ENCODE results near the gene HDAC7. TPM values are rescaled to one million over a fixed set of nuclear protein-coding genes. Genes with fewer than 3 reads are reported as not detected.
"Not testable (repeated sequence)": the region's sequence is repeated elsewhere in the genome, so short reads cannot be mapped to it uniquely, and the experiment has no call there.

The HDAC7 gene
- total RNA-seq, 1 donor from 2014 or later, result 67.9 TPM

- Mint-ChIP-seq H3K27me3 (ENCODE audit: unreplicated experiment) (no peaks in the 10 kb centered on the region), H3K27ac (ENCODE audit: unreplicated experiment) (no peak overlapping the region), H3K36me3 (ENCODE audit: unreplicated experiment) (no peaks in the 10 kb centered on the region), H3K4me3 (ENCODE audit: unreplicated experiment) (no peak overlapping the region), H3K4me1 (ENCODE audit: low read depth, unreplicated experiment) (peaks cover under 1% of the 10 kb centered on the region), H3K9me3 (ENCODE audit: unreplicated experiment) (peaks cover 4% of the 10 kb centered on the region)
- TF ChIP-seq, protein P1, sequence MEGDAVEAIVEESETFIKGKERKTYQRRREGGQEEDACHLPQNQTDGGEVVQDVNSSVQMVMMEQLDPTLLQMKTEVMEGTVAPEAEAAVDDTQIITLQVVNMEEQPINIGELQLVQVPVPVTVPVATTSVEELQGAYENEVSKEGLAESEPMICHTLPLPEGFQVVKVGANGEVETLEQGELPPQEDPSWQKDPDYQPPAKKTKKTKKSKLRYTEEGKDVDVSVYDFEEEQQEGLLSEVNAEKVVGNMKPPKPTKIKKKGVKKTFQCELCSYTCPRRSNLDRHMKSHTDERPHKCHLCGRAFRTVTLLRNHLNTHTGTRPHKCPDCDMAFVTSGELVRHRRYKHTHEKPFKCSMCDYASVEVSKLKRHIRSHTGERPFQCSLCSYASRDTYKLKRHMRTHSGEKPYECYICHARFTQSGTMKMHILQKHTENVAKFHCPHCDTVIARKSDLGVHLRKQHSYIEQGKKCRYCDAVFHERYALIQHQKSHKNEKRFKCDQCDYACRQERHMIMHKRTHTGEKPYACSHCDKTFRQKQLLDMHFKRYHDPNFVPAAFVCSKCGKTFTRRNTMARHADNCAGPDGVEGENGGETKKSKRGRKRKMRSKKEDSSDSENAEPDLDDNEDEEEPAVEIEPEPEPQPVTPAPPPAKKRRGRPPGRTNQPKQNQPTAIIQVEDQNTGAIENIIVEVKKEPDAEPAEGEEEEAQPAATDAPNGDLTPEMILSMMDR (IDR thresholded peaks at IDR 0.05; ENCODE audit: partially characterized antibody, unreplicated experiment), result no peak
- DNase-seq, result no peak
Measured at GRCh38 chr12:47844264-47845019, 24.7 kb upstream of the HDAC7 start.

DNA sequence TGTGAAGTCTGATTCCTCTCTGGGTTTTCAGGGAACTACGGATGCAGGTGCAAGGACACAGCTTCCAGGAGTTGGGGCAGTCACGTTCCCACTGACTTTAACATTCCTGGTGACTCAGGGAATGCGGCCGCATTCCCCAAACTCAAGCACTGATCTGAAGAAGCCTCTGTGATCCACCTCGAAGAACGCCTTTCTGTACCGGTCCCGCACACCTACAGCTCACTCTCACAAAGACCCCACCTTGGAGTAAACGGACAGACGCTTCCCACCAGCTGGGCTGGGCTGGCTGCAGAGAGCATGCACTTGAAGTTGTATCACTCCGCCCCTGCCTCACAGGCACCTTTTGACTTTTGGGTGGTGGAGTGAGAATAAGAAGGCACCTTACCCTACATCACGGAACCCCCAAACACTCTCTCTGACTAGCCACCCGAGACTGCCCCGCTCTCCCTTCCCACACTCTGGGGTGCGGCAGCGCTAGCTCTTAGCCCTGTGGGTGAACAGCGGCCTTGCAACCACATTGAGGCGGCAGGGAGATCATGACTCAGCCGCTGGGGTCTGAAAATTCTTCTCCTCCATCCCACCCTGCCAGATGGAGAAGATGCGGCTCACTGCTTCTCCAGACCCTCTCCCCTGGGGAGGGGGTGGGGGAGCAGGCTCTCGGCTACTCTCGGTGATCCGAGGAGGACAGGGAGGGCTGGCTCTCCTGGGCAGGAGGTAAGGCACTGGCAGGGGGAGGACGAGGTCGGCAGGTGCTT is 23.7 kb upstream of the HDAC7 start:
- Mint-ChIP-seq H3K4me3 (ENCODE audit: unreplicated experiment) (no peak overlapping the region), H3K36me3 (ENCODE audit: unreplicated experiment) (no peaks in the 10 kb centered on the region), H3K27me3 (ENCODE audit: unreplicated experiment) (no peaks in the 10 kb centered on the region), H3K4me1 (ENCODE audit: low read depth, unreplicated experiment) (peaks cover 5% of the 10 kb centered on the region), H3K9me3 (ENCODE audit: unreplicated experiment) (peaks cover 4% of the 10 kb centered on the region), H3K27ac (ENCODE audit: unreplicated experiment) (no peak overlapping the region)
- no peak for DNase-seq
- TF ChIP-seq, protein P1 (IDR thresholded peaks at IDR 0.05; ENCODE audit: partially characterized antibody, unreplicated experiment), result no peak

- not testable (repeated sequence) for DNase-seq; H3K27me3 Mint-ChIP-seq (ENCODE audit: unreplicated experiment); H3K4me1 Mint-ChIP-seq (ENCODE audit: low read depth, unreplicated experiment); H3K27ac Mint-ChIP-seq (ENCODE audit: unreplicated experiment); H3K36me3 Mint-ChIP-seq (ENCODE audit: unreplicated experiment); H3K4me3 Mint-ChIP-seq (ENCODE audit: unreplicated experiment); H3K9me3 Mint-ChIP-seq (ENCODE audit: unreplicated experiment)
Measured at GRCh38 chr12:47842543-47842942, 22.8 kb upstream of the HDAC7 start.

DNA sequence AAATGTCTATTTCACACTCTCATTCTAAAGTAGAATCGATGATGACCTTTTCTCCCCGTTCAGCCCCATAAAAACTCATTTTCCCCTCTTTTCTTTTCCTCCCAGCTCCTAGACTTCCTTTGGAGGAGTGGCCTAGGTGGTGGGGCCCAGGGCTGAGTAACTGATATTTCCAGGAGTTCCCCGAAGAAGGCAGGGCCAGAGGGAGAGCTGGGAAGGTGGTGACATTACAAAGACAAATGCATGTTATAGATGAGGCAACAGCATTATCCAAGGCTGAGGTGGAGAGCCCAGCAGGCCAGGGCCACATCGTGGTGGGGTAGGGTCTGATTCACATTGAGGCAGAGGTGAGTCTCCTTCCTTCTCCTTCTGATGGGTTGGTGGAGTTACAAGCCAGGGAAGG is 22.2 kb upstream of the HDAC7 start:
- H3K4me1 Mint-ChIP-seq (ENCODE audit: low read depth, unreplicated experiment), result peaks cover 5% of the 10 kb centered on the region
- peaks cover 4% of the 10 kb centered on the region for H3K9me3 Mint-ChIP-seq (ENCODE audit: unreplicated experiment)
- TF ChIP-seq, protein P1 (IDR thresholded peaks at IDR 0.05; ENCODE audit: partially characterized antibody, unreplicated experiment), result no peak
- no peak overlapping the region for H3K4me3 Mint-ChIP-seq (ENCODE audit: unreplicated experiment)
- no peak for DNase-seq
- no peaks in the 10 kb centered on the region for H3K36me3 Mint-ChIP-seq (ENCODE audit: unreplicated experiment)
- H3K27ac Mint-ChIP-seq (ENCODE audit: unreplicated experiment), result no peak overlapping the region
- no peaks in the 10 kb centered on the region for H3K27me3 Mint-ChIP-seq (ENCODE audit: unreplicated experiment)

DNA sequence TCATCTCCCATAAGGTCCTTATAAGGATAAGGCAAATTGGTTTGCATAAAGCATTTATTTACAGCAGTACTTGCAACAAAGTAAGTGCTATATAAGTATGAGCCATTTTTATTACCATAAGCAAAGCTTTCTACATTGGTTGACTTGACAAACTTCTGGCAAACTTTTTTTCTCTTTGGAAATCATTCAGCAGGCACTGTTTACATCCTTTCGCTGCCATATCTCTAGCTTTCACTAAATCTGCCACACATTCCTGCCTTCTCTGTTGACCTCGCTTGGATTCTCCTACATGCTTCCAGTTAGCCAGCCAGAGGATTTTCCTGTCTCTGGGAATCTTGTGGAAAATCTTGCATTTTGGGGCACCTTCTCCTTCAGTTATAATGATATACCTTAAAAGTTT is 21.8 kb upstream of the HDAC7 start:
- TF ChIP-seq, protein P1 (IDR thresholded peaks at IDR 0.05; ENCODE audit: partially characterized antibody, unreplicated experiment), result no peak
- H3K9me3 Mint-ChIP-seq (ENCODE audit: unreplicated experiment), result peaks cover 2% of the 10 kb centered on the region
- no peak for DNase-seq
- peaks cover 5% of the 10 kb centered on the region for H3K4me1 Mint-ChIP-seq (ENCODE audit: low read depth, unreplicated experiment)
- H3K27ac Mint-ChIP-seq (ENCODE audit: unreplicated experiment), result no peak overlapping the region
- no peak overlapping the region for H3K4me3 Mint-ChIP-seq (ENCODE audit: unreplicated experiment)
- H3K27me3 Mint-ChIP-seq (ENCODE audit: unreplicated experiment), result no peaks in the 10 kb centered on the region
- H3K36me3 Mint-ChIP-seq (ENCODE audit: unreplicated experiment), result no peaks in the 10 kb centered on the region

All from glutamatergic neuron (in vitro differentiated cells).